GM18867 (cell line): ENCODE measurements around the gene EFEMP2.
"Not testable (repeated sequence)": the region's sequence is repeated elsewhere in the genome, so short reads cannot be mapped to it uniquely, and the experiment has no call there.

ENCODE experiments used
- ATAC-seq: cut with Tn5 transposase; IDR thresholded peaks from one replicate; pipeline ENCODE4 v1.9.1; 2021; ENCODE audit warnings: mild to moderate bottlenecking, moderate library complexity; ENCODE audit not compliant: unreplicated experiment

Gene EFEMP2

DNA sequence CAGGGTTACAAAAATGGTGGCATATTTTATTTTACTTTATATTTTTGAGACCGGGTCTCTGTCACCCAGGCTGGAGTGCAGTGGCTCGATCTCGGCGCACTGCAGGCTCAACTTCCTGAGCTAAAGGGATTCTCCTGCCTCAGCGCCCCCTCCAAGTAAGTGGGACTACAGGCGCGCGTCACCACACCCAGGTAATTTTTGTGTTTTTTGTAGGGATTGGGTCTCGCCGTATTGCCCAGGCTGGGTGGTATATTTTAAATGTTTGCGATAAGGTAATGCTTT, 28.2 kb upstream of the EFEMP2 start:
- no peak for ATAC-seq

DNA sequence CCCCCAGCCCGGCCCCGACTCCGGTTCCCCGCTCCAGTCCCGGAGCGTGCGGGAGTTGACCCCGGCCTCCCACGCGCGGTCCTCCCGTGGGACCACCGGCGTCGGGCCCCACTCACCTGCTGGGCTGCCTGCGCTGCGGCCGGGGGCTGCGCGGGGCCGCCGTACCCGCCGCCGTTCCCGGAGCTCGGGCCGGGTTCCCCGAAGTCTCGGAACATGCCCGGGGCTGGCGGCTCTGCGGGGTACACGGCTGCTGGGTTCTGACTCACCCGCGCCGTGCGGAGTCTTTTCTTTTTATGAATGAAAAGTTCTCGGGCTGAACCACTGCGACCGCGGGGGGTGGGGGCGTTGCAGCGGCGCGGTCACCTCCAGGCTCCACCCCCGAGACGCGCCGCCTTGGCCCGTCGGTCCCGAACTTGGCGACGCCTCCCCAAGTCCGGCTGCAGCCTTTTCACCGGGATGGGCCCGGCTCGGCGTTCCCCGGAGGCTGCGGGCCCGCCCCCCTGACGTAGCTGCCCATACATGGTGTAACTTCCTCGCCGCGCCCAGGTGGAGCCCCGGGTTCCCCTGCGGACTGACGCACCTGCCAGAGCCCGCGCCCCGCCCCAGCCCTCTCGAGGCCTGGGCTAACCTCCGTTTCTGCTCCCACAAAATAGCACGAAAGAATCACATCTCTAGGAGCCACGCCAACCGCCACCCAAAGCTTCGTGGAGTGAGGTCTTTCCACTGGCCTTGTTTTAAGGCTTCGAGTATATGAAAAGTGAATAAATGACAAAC, 27.7 kb upstream of the EFEMP2 start, which contains the start of gene FOSL1:
TSS of gene FOSL1 (minus strand) at position 264 of the 774 bp plus-strand sequence. CDS start at position 215, 49 bp downstream.
- ATAC-seq: peak; percentile 80

DNA sequence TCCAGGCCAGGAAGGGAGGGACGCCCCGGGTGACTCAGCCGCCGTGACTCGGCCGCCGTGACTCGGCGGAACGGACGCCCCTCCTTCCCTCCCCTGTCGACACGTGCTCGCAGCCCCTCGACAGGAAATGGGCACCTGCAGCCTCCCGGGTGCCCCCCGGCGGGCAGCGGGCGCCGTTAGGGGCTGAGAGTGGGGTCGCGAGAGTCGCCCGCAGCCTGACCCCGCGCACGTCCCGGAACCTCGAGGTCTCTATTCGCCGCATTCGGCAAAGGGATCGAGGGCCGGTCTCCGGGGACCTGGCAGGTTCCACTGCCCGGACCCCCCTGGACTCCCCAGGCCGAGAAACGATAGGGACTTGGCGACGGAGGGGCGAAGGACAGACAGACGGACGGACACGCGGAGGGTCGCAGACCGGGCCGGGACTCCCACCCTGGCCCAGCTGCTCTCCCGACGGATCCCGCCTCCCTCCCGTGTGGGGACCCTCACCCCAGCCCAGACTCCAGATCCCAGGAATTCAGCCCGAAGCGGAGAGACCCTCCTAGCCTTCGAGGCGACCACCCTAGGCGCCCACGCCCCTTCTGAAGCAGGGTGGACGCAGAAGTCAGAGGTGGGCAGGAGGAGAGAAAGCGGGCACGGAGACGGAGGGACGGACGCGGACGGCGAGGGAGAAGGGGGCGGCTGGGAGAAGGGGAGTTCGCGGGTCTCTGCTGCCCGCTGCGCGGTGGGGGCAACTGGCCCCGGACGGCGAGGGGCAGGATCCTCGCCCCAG, 26.9 kb upstream of the EFEMP2 start:
- ATAC-seq: no peak

DNA sequence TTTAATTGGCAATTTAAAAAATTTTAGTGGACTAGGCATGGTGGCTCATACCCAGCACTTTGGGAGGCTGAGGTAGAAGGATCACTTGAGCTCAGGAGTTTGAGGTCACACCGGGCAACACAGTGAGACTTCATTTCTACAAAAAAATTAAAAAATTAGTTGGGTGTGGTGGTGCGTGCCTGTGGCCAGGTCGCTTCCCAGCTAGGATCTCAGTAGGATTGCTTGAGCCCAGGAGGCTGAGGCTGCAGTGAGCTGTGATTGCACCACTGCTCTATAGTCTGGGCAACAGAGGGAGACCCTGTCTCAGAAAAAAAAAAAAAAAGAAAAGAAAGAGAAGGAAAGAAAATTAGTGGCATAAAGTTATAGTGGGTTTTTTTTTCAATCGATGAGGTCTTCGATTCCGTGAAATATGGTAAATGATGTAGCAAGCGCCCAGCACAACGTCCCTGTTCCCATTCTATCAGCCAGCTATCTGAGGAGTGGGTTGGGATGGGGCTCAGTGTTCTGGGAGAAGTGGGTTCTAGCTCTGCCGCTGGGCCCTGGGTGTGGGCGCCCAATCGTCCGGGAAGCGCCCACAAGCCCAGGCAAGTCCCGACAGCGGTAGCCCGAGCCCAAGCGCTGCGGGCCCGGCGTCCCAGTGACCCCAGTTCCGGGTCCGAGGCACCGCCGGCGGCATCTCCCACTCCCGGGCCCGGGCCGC, 26.2 kb upstream of the EFEMP2 start:
- no peak for ATAC-seq

DNA sequence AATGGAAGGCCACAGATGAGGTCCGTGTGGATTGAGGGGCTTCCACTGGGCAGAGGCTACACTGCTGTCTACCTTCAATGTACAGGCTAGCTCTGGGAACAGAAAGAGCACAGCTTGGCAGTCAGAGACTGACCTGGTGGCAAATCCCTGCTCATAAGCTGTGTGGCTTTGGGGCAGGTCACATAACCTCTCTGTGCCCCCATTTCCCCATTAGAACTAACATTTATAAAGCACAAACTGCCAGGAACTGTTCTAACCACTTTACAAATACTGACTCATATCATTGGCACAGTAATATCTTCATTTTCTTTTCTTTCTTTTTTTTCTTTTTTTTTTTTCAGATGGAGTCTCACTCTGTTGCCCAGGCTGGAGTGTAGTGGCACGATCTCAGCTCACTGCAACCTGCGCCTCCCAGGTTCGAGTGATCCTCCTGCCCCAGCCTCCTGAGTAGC, 24.4 kb upstream of the EFEMP2 start:
- no peak for ATAC-seq

DNA sequence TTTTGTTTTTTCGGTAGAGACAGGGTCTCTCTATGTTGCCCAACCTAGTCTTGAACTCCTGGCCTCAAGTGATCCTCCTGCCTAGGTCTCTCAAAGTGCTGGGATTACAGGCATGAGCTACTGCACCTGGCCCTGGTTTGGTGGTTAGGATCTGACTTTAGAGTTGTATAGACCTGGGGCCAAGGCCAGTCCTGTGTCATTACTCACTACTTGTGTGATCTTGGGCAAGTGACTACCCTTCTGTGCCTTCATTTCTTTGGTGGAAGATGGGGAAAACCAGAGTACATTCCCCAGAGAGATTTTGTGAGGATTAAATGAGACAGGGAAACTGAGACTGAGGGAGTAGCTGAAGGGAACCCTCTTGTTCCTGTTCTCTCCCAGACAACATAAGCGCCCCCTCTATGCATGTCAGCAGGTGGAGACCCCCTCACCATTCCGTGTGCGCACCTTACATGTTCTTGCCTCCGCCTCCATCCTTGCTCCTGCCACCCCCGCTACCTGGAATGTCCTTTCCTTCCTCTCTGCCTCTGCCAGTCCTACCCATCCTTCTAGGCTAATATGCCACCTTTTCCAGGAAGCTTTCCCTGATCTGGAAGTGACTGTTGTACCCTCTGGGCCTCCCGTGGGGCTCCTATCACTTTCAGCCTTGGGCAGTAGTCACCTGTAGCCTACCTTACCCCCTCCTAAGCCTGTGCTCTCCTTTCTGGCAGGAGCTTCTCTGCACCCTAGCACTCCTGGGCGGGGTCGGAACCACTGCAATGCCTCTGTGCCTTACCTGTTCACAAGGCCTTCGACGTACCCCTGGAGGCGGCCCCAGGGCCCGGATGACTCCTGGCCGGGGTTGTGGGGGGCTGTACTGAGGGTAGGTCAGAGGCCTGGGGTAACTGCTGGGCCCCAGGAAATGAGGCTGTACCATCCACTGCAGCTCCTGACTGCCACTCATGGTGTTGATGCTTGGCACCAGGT, 23.7 kb upstream of the EFEMP2 start:
- ATAC-seq: no peak

DNA sequence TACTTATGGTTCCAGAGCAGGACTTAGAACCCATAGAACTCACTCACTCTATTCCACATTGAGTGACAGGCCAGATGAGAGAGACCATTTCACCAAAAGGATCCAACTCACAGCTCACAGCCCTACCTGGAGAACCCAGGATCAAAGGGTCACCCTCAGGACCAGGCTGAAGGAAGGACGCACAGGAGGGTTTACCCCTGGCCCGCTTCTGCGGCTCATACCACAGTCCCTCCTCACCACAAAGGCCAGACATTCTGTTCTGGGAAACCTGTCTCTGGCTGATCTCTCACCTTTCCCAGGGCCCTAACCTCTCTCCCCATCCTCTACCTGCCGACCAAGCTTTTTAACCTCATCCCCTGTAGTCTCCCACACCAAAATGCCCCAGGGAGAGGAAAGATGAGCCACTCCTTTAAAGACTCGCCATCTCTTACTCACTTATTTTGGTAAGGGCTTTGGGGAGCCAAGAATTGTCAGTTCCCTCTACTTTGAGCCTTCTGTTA, 22.9 kb upstream of the EFEMP2 start:
- no peak for ATAC-seq

DNA sequence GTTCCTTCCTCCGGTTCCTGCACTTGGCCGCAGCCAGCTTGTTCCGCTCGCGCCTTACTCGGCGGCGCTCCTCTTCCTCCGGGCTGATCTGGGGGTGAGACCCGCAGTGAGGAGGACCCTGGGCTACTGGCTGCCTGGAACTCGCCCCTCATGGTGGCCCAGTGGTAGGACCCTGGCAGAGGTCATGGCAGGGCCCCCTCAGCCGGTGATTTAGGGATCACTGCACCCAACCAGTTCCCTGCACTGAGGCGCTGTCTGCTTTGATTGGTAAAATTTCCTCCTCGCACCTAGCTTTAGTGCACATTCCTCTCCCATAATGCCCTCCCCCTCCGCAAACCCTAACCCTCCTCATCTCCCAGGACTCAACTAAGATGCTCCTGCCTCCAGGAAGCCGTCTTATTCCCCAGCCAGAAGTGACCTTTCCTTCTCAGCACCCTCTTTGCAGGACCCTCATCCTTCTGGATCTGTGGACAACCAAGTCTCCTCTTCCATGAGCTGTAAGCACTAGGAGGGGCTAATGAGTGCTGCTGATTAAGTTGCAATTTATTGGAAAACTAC, 21.5 kb upstream of the EFEMP2 start:
- no peak for ATAC-seq

DNA sequence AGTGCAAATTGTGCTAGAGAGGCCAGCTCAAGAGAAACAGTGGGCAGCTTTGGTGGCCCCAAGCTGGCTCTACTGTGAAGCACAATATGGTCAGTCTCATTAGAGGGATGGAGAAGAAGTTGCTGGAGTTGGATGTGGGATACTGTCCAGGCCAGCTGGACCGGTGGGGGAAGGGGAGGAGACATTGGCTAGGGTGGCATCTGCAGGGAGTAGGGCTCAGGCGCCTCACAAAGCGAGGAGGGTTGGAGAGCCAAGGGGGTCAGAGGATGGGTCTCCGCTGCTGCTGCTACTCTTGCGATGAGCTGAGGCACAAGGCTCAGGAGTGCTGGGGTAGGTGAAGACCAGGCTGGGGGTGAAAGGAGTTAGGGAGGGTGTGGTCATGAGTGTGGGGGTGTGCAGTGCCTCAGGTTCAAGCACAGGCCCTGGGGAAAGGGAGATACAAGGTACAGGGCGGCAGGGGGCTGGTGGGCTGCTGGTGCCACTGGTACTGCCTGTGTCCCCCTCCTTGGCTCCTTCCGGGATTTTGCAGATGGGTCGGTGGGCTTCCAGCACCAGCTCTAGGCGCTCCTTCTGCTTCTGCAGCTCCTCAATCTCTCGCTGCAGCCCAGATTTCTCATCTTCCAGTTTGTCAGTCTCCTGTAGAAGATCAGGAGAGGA, 20.2 kb upstream of the EFEMP2 start:
- ATAC-seq: no peak

DNA sequence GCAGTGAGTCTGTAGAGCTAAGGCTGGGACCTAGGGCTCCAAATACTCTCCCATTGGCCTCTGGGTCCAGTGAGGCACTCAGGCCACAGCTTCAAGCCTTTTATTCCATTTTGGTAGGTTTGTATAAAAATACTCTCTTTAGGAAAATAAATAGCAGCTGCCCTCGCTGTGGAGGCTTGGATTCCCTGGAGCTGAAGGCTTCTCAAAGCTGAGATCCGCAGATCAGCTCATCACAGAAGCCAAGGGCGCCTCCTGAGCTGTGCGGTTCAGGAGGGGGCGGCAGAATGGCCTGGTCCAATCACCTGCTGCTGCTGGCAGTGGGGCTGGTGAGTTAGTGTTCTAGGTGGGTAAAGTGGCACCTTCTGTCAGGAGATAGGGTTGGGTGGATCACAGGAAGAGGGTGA, 19.5 kb upstream of the EFEMP2 start:
- ATAC-seq: not testable (repeated sequence)

DNA sequence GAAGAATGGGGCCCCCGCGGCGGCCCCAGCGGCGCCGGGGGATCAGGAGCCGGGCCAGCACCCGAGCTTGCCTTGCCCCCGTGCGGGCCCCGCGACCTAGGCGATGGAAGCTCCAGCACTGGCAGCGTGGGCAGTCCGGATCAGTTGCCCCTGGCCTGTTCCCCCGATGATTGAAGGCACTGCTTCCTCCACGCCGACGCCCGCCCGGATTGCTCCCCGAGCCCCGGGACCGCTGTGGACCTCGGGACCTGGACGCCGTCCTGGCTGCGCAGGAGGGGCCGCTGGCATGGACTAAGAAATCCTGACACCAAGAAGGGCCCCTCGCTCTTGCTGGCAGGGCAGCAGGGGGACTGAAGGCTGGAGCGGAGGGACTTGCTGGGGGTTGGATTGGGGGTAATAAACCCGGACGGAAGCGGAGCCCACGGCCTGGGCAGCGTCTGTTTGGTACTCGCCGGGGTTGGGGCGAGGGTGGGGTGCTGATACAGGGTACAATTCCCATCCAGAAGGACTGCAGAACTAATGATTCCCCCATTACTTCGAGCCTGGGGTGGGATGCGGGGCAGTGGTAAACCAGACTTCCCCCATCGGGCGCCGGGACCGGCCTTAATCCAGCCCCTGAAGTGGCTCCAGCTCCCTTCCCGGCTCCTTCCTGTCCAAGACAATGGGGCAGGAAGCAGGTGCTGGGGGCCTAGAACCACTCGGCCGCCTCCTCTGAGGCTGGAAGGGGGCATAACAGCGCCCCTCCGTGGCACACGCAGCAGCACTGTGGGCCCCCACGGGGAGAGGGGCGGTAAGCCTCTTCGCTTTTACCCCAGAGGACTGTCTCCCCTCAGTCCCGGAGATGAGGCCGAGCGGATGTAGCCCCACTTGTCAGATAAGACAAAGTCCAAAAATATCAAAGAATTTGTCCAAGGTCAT, 18.9 kb upstream of the EFEMP2 start:
- no peak for ATAC-seq

DNA sequence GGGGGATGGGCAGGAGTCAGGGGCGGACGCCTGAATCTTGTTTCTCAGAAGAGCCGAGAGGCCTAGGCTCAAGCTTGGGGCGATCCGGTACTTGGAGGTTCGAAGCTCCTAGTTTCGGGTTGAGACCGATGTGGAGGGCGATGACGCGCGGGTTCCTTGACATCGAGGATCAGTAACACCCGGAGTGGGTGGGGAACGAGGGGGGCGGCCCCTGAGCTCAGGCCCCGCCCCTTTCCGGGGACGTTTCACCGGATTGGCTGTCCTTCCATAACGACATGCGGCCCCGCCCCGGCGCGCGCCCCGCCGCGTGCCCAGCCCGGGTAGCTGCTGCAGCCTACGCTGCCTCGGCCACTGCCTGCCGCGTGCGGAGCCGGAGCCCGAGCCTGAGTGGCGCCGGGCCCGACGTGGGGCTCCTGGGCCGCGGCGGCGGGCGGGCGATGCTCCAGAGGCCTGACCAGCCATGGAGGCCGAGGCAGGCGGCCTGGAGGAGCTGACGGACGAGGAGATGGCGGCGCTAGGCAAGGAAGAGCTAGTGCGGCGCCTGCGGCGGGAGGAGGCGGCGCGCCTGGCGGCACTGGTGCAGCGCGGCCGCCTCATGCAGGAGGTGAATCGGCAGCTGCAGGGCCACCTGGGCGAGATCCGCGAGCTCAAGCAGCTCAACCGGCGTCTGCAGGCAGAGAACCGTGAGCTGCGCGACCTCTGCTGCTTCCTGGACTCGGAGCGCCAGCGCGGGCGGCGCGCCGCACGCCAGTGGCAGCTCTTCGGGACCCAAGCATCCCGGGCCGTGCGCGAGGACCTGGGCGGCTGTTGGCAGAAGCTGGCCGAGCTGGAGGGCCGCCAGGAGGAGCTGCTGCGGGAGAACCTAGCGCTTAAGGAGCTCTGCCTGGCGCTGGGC, 18.0 kb upstream of the EFEMP2 start, which contains the start of gene CCDC85B:
TSS of gene CCDC85B (plus strand) at position 350 of the 895 bp plus-strand sequence. CDS start at position 461, 111 bp downstream.
- peak; percentile 53 for ATAC-seq

DNA sequence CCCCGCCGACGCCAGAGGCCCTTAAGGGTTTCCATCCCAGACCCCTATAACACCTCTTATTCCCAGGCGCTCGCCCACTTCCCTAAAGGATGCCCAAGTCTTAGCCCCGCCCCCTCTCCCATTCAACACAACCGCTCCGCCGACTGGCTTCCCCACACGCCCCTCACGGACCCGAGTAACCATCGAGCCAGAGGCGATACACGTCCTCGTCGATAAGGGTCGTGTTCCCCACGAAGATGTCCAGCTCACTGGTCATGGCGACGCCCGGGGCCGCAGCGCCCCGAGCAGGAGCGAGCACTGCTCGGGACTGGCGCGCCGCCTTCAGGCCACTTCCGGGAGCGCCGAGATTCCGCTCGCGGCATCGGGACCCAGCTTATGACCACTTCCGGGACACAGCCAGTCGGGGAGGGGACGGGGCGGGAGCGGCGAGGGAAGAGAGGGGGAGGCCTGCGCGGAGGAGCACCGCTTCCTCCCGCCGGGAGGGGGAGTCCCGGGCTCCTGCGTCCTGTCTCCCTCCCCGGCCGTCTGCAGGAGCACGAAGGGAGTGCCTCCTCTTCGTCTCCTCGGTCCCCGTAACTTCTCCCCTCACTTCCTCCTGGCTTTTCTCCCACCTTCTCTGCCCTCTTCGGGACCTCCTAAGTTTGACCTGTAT, 15.7 kb upstream of the EFEMP2 start, which contains the start of gene FIBP:
TSS of gene FIBP (minus strand) at position 309 of the 652 bp plus-strand sequence. CDS start at position 256, 53 bp downstream.
- peak; percentile 45 for ATAC-seq

DNA sequence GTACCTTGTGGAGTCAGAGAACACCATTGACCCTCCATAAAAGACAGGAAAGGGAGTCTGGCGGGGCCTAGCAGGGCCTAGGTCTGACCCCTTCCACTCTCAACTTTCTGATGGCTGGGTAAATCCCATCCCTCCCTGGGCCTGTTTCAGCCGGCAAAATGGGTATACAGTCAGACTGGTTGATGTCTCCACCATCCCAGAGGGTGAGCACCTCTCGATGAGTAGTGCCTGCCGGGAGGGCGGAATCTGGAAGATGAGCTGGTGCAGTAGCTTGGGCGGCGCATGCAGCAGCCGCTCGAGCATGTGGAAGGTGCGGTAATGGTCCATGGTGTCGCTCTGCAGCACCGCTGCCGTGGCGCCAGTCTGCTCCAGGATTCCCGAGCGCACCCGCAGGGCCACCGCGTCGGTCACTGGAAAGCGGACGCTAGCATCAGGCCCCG, 15.1 kb upstream of the EFEMP2 start:
- peak; percentile 1 for ATAC-seq

DNA sequence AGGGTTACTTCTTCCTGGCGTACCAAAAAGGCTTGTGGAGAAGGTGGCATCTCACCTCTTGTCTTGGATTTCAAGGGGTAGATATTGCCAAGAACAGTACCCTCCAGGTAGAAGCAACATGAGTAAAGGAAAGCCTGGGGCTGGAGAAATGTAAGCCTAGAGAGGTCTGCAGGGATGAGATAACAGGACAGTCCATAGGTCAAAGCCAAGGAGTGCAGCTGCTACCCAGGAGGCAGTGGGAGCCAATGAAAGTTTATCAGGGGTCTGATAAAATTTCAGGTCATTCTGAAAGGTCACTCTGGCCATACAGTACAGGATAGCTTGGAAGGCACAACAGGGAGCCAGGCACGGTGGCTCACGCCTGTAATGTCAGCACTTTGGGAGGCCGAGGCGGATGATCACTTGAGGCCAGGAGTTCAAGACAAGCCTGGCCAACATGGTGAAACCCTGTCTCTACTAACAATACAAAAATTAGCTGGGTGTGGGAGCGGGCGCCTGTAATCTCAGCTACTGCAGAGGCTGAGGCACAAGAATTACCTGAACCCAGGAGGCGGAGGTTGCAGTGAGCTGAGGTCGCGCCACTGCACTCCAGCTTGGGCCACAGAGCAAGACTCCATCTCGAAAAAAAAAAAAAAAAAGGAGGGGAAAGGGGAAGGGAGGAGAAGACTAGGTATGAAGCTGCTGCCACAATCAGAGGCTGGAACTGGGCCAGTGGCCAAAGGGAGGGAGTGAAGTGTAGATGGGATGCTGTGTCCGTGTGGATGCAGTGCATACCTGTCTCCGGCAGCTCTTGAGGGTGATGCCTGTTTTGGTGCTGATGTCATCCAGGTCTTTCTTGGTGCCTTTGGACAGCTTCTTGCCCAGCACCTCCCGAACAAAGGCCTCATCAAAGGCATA, 14.5 kb upstream of the EFEMP2 start:
- ATAC-seq: no peak
